HG03039 (cell line): ENCODE data around the gene CFTR.
A peak's percentile ranks its signal among the peaks of the same experiment; 100 is the strongest.
"Not testable (repeated sequence)": the region's sequence is repeated elsewhere in the genome, so short reads cannot be mapped to it uniquely, and the experiment has no call there.

Experiments used
- ATAC-seq: cut with Tn5 transposase; IDR thresholded peaks from one replicate; pipeline ENCODE4 v1.9.1; 2021; ENCODE audit warnings: mild to moderate bottlenecking, moderate library complexity; ENCODE audit not compliant: unreplicated experiment

Gene CFTR

GRCh38 chr7:117682681-117683385 is 203.0 kb downstream of the CFTR start:
- ATAC-seq = no peak

GRCh38 chr7:117683430-117684175 is 203.8 kb downstream of the CFTR start:
- ATAC-seq = no peak

- ATAC-seq = no peak
Observed at GRCh38 chr7:117685795-117686194, 206.0 kb downstream of the CFTR start.

- ATAC-seq = no peak
Observed at GRCh38 chr7:117686311-117686935, 206.6 kb downstream of the CFTR start.

DNA sequence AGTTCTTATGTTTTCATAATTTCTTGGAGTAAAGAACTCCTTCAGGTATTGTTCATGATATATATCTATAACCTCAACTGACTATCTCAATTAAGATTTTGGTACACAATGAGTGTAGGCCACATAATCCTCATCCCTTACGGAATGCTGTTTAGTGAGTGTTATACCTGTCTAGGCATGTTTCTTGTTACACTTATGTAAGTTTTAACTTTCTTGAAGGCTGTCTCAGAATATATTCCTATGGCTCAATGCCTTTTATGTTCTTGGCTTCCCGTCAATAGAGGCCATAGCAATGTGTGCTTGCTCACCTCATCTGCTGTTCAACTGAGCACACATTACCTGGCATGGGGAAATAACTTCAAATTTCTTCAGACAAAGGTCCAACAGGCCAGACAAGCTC is 208.3 kb downstream of the CFTR start:
- no peak for ATAC-seq

DNA sequence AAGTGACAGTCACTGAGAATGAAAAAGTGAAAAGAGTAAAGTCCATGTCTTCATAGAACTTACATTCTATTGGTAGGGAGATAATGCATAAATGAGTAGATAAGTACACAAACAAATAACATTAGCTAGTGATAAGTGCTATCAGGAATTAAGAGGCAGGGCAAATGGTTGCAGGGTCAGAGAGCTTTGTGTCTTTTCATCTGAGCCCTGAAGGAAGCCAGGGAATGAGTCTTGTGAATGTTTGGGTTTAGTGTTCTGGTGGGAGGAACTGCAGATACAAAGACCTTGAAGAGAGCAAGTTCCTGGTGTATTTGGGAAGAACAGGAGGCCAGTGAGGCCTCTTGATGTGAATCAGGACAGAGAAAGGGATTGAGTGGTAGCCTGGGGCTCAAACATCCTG is 209.6 kb downstream of the CFTR start:
- ATAC-seq = no peak

GRCh38 chr7:117690147-117690546 is 210.3 kb downstream of the CFTR start:
- no peak for ATAC-seq

- no peak for ATAC-seq
Observed at GRCh38 chr7:117692338-117692737, 212.5 kb downstream of the CFTR start.

DNA sequence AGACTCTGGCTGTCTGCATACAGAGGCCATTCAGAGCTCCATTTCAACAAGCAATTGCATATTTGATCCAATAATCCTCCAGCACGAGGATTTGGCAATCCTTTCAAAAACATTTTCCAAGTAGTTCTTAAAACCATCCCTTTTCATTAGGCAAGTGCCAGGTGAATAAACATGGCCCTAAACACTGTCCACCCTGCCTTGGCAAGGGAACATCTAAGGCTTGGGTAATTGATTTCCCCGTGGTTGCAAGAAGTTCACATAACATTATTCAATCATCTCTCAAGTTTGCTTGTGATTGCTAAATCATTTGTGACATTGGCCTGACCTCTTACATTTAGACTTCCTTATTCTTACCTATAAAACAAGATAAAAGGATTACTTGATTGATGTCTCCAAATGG is 218.2 kb downstream of the CFTR start:
- no peak for ATAC-seq

DNA sequence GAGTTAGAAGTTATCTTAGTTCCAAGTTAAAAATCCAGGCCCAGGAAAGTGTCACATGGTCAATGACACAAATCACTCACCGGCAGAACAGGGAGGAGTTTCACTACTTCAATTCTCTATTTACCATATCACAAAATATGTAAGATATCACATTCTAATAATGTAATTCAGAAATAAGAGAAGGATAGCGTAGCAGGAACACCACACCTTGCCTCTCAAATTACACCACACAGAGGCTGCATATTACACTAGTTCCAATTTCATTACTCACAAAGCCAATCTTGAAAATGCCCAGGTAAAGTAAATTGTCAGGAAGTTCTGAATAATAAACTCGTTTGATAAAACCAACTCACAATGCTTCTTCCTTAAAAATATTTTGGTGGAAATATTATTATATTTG is 224.2 kb downstream of the CFTR start:
- no peak for ATAC-seq

- no peak for ATAC-seq
Observed at GRCh38 chr7:117705630-117706029, 225.8 kb downstream of the CFTR start.

- ATAC-seq = no peak
Observed at GRCh38 chr7:117706210-117706609, 226.4 kb downstream of the CFTR start.

- ATAC-seq = no peak
Observed at GRCh38 chr7:117707080-117707479, 227.3 kb downstream of the CFTR start.

DNA sequence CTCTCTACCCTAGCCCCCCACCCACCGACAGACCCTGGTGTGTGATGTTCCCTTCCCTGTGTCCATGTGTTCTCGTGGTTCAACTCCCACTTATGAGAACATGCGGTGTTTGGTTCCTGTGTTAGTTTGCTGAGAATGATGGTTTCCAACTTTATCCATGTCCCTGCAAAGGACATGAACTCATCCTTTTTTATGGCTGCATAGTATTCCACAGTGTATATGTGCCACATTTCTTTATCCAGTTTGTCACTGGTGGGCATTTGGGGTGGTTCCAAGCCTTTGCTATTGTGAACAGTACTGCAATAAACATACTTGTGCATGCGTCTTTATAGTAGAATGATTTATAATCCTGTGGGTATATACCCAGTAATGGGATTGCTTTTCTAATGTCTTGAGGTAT is 228.3 kb downstream of the CFTR start:
- ATAC-seq = not testable (repeated sequence)

DNA sequence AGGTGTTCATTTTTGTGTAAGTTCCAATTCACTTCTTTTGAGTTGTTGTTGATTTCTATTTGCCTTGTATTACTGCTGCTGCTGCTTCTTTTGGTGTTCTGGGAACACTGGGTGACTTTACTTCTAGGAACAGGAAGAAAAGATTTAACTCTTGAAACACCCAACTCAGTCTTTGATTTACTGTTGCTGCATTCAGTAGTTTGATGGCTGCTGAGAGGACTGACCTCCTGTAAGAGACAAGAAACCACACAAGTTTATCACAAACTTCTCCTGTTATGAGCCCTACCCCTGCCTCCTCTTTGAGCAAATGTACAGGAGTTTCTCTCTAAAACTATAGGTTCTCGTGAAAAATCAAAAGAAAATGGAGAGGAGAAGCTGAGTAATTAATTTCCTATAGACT is 231.7 kb downstream of the CFTR start:
- ATAC-seq = no peak

DNA sequence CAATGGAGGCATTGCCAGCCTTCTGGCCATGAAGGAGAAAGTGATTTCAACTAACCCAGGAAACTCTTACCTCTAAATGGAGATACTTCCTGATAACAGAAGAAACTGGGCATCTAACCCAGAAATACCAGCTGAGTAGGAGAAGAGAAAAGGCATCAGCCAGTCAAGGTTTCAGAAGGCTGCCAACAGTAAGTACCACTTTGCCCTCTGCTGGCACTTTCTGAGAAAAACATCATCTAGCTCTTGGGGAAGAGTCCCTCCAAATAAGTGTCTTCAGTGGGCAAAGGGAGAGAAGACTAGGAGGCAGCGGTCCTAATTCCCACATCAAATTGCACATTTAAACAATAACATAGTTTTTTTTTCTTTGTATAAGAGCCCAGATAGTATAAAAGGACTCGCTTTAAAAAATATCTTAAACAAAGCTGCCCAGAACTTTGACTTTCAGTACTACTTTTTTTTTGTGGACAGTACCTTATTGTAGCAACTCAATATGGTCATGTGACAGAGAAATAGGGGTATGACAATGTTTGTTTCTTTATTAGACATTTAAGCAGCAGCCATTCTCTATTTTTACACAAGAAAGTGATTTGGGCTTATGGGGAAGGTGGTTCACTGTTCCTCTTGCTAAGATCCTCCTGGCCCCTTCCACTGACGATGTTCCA is 236.1 kb downstream of the CFTR start:
- ATAC-seq = peak; percentile 76

GRCh38 chr7:117716707-117717299 is 237.0 kb downstream of the CFTR start:
- no peak for ATAC-seq

DNA sequence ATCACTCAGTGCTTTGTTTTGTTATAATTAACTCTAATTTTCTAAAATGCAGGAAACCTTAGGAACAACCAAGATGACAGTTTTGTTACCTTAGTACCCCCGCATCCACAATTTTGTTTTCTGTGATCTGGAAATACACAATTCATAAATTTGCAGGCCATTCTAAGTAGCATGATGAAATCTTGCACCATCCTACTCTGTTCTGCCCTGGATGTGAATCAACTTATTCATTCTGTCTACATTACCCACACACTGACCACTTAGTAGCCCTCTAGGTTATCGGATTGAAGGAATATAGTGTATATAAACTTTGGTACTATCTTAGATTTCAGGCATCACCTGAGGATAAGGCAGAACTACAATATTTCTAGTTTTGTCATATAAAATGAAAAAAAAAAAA is 237.5 kb downstream of the CFTR start:
- ATAC-seq = no peak
